Peyer's patch (tissue), 4 donors: ENCODE results near the gene ELP6. TPM values are rescaled to one million over a fixed set of nuclear protein-coding genes. Genes with fewer than 3 reads are reported as not detected.

Experiments used
- DNase-seq, 3 donors: peaks; one replicate each; pipeline ENCODE4 v3.0.0-alpha.2; 2017 to 2019
- H3K27ac ChIP-seq, 4 donors: fragments of 200-600 bp; sonication (generic); one replicate each; pipeline ENCODE4 v1.5.1; 2016 to 2019
- H3K27me3 ChIP-seq, 2 donors: fragments of 200-600 bp; sonication (generic); one replicate each; pipeline ENCODE4 v1.5.1; 2019
- H3K36me3 ChIP-seq, 3 donors: fragments of 200-600 bp; sonication (generic); one replicate each; pipeline ENCODE4 v1.5.1; 2016 to 2019
- H3K4me1 ChIP-seq, 4 donors: fragments of 200-600 bp; sonication (generic); one replicate each; pipeline ENCODE4 v1.5.1; 2016 to 2019
- H3K4me3 ChIP-seq, 4 donors: fragments of 200-600 bp; sonication (generic); 1 replicate in 3 of 4; 2 replicates in 1 of 4; pipeline ENCODE4 v1.5.1; 2016 to 2019; ENCODE audit warnings: mild to moderate bottlenecking in 1 of 4
- H3K9me3 ChIP-seq, 4 donors: fragments of 200-600 bp; sonication (generic); one replicate each; pipeline ENCODE4 v1.5.1; 2016 to 2019; ENCODE audit warnings: mild to moderate bottlenecking in 1 of 4
- POLR2A ChIP-seq, 2 donors: fragments of 450-650 bp; IDR thresholded peaks; one replicate each; pipeline ENCODE4 v1.5.1; 2017; ENCODE audit warnings: antibody characterized with exemption in 2 of 2, mild to moderate bottlenecking in 2 of 2, moderate library complexity in 2 of 2
- total RNA-seq, 4 donors: library from RNA; depleted of rRNA; stranded (reverse); fragments of >200 nt; gene quantifications; one replicate each; pipeline ENCODE4 v1.1.0, GENCODE V29; 2016
- TF ChIP-seq, protein P1 (sequence below), 6 experiments: fragments of 450-650 bp in 4 of 6; fragments of 200-600 bp in 2 of 6; sonication (generic) in 1 of 6; IDR thresholded peaks; one replicate each; pipeline ENCODE4 v1.5.1; 2017 to 2019; ENCODE audit warnings: antibody characterized with exemption in 6 of 6, mild to moderate bottlenecking in 3 of 6, moderate library complexity in 1 of 6

ELP6 gene
- total RNA-seq, 4 donors from 2014 or later = 8.3 to 25.9 (median 13.4) TPM

DNA sequence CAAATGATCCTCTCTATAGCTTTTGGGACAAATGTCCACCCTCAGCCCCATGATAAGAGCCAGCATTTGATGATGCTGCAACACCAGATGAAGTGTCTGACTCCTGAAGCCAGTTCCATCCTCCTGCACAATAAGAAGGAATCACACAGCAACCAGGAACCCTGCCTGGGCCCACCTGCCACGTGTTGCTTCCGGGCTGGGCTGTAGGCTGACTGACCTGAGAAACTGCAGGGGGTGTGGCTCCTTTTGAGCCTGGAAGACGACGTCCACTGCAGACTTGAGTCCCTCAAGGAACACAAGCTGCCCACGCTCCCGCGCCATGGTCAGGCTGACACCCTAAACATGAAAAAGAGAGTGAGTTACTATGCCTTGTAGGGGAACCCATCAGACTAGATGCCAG, 9.4 kb downstream of the ELP6 start:
- H3K9me3 ChIP-seq = no peaks in the 10 kb centered on the region
- no peaks in the 10 kb centered on the region for H3K4me1 ChIP-seq
- H3K36me3 ChIP-seq = peaks cover 0 to 62% (median 0%) of the 10 kb centered on the region in 3 donors
- no peaks in the 10 kb centered on the region for H3K27me3 ChIP-seq
- H3K4me3 ChIP-seq = no peak overlapping the region
- no peak overlapping the region for H3K27ac ChIP-seq
- TF ChIP-seq, protein P1, sequence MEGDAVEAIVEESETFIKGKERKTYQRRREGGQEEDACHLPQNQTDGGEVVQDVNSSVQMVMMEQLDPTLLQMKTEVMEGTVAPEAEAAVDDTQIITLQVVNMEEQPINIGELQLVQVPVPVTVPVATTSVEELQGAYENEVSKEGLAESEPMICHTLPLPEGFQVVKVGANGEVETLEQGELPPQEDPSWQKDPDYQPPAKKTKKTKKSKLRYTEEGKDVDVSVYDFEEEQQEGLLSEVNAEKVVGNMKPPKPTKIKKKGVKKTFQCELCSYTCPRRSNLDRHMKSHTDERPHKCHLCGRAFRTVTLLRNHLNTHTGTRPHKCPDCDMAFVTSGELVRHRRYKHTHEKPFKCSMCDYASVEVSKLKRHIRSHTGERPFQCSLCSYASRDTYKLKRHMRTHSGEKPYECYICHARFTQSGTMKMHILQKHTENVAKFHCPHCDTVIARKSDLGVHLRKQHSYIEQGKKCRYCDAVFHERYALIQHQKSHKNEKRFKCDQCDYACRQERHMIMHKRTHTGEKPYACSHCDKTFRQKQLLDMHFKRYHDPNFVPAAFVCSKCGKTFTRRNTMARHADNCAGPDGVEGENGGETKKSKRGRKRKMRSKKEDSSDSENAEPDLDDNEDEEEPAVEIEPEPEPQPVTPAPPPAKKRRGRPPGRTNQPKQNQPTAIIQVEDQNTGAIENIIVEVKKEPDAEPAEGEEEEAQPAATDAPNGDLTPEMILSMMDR (IDR thresholded peaks at IDR 0.05) = no peak
- TF ChIP-seq POLR2A (IDR thresholded peaks at IDR 0.05) = no peak
- DNase-seq = no peak

DNA sequence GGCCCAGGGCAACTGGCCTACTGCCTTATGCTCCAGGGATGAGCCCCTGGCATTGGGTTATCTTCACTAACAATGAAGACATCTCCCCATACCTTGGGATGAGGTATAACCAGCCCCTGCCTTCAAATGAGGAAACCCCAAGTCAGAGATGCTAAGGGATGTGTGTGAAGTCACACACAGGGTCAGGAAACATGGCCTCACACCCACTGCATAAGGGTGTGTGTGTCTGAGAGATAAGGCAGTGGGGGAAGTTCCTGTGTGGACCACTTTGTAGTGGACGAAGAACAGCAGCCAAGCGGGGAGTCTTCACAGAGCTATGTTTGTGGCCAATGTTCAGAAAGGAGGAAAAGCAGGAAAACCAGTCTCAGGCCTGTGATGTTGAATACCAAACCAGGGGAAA, 10.5 kb downstream of the ELP6 start:
- H3K9me3 ChIP-seq = no peaks in the 10 kb centered on the region
- H3K27me3 ChIP-seq = no peaks in the 10 kb centered on the region
- H3K36me3 ChIP-seq = peaks cover 0 to 63% (median 0%) of the 10 kb centered on the region in 3 donors
- no peak for DNase-seq
- TF ChIP-seq POLR2A (IDR thresholded peaks at IDR 0.05) = no peak
- TF ChIP-seq, protein P1 (IDR thresholded peaks at IDR 0.05) = no peak
- no peak overlapping the region for H3K27ac ChIP-seq
- H3K4me3 ChIP-seq = no peak overlapping the region
- no peaks in the 10 kb centered on the region for H3K4me1 ChIP-seq

DNA sequence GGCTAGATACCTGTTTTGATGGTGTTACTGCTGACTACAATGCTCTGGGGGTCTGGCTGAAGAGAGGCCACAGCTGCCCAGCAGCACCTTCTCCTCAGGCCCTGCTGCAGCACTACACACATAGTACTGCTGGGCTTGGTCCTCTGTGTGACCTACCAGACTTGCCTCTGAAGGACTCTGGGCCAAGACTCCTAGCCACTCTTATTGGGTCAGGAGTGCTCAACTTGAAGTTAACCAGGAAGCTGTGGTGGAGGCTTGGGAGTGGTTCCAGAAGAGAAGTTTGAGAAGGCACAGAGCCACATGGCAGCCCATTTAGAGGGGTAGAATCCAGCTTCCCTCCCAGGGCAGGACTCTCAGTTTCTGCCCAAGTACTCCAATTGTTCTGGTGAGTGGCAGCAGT, 16.6 kb downstream of the ELP6 start:
- TF ChIP-seq, protein P1 (IDR thresholded peaks at IDR 0.05) = no peak
- no peak for TF ChIP-seq POLR2A (IDR thresholded peaks at IDR 0.05)
- DNase-seq = no peak
- Histone ChIP-seq H3K27ac (no peak overlapping the region), H3K4me3 (no peak overlapping the region), H3K27me3 (no peaks in the 10 kb centered on the region), H3K36me3 (peaks cover 0 to 64% (median 0%) of the 10 kb centered on the region in 3 donors), H3K4me1 (no peaks in the 10 kb centered on the region), H3K9me3 (no peaks in the 10 kb centered on the region)

DNA sequence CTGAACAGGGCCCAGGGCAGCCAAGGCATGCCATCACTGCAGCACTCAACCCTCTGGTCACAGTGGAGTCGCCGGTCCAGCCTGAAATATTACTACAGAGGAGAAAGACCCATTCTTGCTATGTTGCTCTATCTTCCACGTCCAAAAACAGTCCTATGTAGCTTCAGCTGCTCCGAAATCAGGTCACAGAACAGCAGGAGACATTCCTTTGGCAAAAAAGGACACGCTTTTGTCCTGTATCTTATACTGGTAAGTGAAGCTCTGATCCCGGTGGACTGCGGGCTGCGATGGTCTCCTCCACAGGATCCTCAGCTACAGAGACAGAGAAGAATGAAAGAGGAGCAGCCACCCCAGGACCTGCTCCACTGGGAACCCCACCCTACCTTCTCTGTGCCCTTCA, 17.6 kb downstream of the ELP6 start:
- Histone ChIP-seq H3K9me3 (no peaks in the 10 kb centered on the region), H3K4me1 (no peaks in the 10 kb centered on the region), H3K36me3 (peaks cover 0 to 54% (median 0%) of the 10 kb centered on the region in 3 donors), H3K27me3 (no peaks in the 10 kb centered on the region), H3K4me3 (no peak overlapping the region), H3K27ac (no peak overlapping the region)
- DNase-seq = no peak
- TF ChIP-seq, protein P1 (IDR thresholded peaks at IDR 0.05) = no peak
- no peak for TF ChIP-seq POLR2A (IDR thresholded peaks at IDR 0.05)

DNA sequence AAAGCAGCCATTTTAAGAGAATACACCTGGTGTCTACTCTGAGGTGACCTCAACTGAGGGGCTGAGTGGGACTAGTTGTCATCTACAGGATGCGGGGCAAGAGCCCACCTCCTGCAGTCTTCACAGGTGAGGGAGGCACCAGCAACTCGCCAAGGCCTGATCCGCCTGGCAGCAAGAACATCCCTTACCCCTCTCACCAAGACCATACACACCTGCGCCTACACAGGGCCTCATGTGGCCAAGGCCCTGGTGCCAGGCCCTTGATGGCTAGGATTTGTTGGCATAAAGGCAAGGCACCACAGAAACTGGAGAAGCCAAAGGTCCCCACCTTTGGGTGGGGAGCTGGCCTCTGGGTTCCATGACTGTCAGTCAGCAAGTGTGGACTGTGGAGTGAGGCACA, 18.4 kb downstream of the ELP6 start:
- DNase-seq = no peak
- no peak for TF ChIP-seq POLR2A (IDR thresholded peaks at IDR 0.05)
- TF ChIP-seq, protein P1 (IDR thresholded peaks at IDR 0.05) = no peak
- Histone ChIP-seq H3K4me1 (no peaks in the 10 kb centered on the region), H3K36me3 (peaks cover 0 to 46% (median 0%) of the 10 kb centered on the region in 3 donors), H3K27me3 (no peaks in the 10 kb centered on the region), H3K9me3 (no peaks in the 10 kb centered on the region), H3K4me3 (no peak overlapping the region), H3K27ac (no peak overlapping the region)

- TF ChIP-seq, protein P1 (IDR thresholded peaks at IDR 0.05) = no peak
Observed at GRCh38 chr3:47491777-47492176, 21.7 kb downstream of the ELP6 start.

More at GRCh38 chr3:47491777-47492176, 21.7 kb downstream of the ELP6 start:
- H3K4me3 ChIP-seq = no peak overlapping the region
- H3K4me1 ChIP-seq = no peaks in the 10 kb centered on the region
- no peak overlapping the region for H3K27ac ChIP-seq
- H3K9me3 ChIP-seq = no peaks in the 10 kb centered on the region
- no peaks in the 10 kb centered on the region for H3K27me3 ChIP-seq
- H3K36me3 ChIP-seq = peaks cover 0 to 21% (median 0%) of the 10 kb centered on the region in 3 donors
- DNase-seq = peak in 1 of 3 donors; percentile 25
